Activated CD8-positive, alpha-beta T cell treated with anti-CD3 and anti-CD28 coated beads for 36 hours (primary cell): ENCODE measurements around the gene BCAS2. TPM values are rescaled to one million over a fixed set of nuclear protein-coding genes. Genes with fewer than 3 reads are reported as not detected.

Source experiments
- ATAC-seq: fragments of 200-7000 bp; cut with Tn5 transposase; one replicate; pipeline ENCODE4 v1.10.0; 2021; ENCODE audit warnings: mild to moderate bottlenecking, moderate library complexity
- CTCF ChIA-PET: fragments of 350-600 bp; sonication (Branson Sonifier 250); formaldehyde crosslinking; loops from one replicate; lab custom pipeline; 2021; ENCODE audit warnings: antibody characterized with exemption; lab: Charles Lee
- POLR2A ChIA-PET: fragments of 350-600 bp; sonication (Branson Sonifier 250); formaldehyde crosslinking; loops from one replicate; lab custom pipeline; 2021; ENCODE audit warnings: antibody characterized with exemption; lab: Charles Lee
- DNase-seq: peaks from one replicate; pipeline ENCODE4 v3.0.0-alpha.2; 2020
- H3K27ac Mint-ChIP-seq: one replicate; pipeline ENCODE4 v1.8.0; 2021; ENCODE audit warnings: mild to moderate bottlenecking, mixed read lengths
- H3K27me3 Mint-ChIP-seq: one replicate; pipeline ENCODE4 v1.8.0; 2021; ENCODE audit warnings: mixed read lengths
- H3K36me3 Mint-ChIP-seq: one replicate; pipeline ENCODE4 v1.8.0; 2021; ENCODE audit warnings: low read depth, mixed read lengths
- H3K4me1 Mint-ChIP-seq: one replicate; pipeline ENCODE4 v1.8.0; 2021; ENCODE audit warnings: low read depth, mixed read lengths
- H3K4me3 Mint-ChIP-seq: one replicate; pipeline ENCODE4 v1.8.0; 2021; ENCODE audit warnings: mild to moderate bottlenecking, moderate library complexity, mixed read lengths
- H3K9me3 Mint-ChIP-seq: one replicate; pipeline ENCODE4 v1.8.0; 2021; ENCODE audit warnings: mixed read lengths
- CTCF ChIP-seq: fragments of 200-600 bp; IDR thresholded peaks from one replicate; pipeline ENCODE4 v1.8.0; 2022; ENCODE audit warnings: antibody characterized with exemption, mild to moderate bottlenecking
- intact Hi-C: fragments of 100-400 bp; cut with micrococcal nuclease; formaldehyde crosslinking; loops from one replicate; pipeline ENCODE4 v1.10.0; 2022
- total RNA-seq, 2 experiments: library from RNA; stranded (reverse); gene quantifications; one replicate each; pipeline ENCODE4 v1.2.3, GENCODE V29; 2021

The BCAS2 gene
- total RNA-seq, 2 experiments from 2014 or later = 42.4 to 46.4 TPM

DNA sequence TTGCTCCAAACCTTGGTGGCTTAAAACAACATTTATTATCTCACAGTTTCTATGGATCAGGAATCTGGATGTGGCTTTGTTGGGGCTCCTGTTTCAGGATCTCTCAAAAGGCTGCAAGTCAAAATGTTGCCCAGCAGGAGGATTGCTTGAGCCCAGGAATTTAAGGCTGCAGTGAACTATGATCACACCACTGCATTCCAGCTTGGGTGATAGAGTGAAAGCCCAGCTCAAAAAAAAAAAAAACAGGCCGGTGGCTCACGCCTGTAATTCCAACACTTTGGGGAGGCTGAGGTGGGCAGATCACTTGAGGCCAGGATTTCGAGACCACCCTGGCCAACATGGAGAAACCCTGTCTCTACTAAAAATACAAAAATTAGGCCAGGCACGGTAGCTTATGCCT lies 30.0 kb downstream of the BCAS2 start:
- intact Hi-C loops = loop anchor here (10.0 kb wide), 1 partner anchor 207 kb away; no protein-coding TSS in a partner anchor
- Mint-ChIP-seq H3K27me3 (no peaks in the 10 kb centered on the region), H3K9me3 (no peaks in the 10 kb centered on the region), H3K4me1 (no peaks in the 10 kb centered on the region), H3K4me3 (no peak overlapping the region), H3K27ac (no peak overlapping the region), H3K36me3 (peaks cover 2% of the 10 kb centered on the region)
- no peak for DNase-seq
- ChIA-PET CTCF (no interaction called here), POLR2A (no interaction called here)
- TF ChIP-seq CTCF = no peak
- ATAC-seq = no peak

GRCh38 chr1:114550336-114550735 lies 31.1 kb downstream of the BCAS2 start:
- ChIA-PET CTCF (interaction anchor here (0.7 to 1.5 kb wide), 4 partner anchors 9 to 203 kb away, joined by 3 to 4 read pairs (median 3); partner anchors contain the start of gene TRIM33), POLR2A (no interaction called here)
- ATAC-seq (no peak), DNase-seq (no peak)
- peaks cover 2% of the 10 kb centered on the region for H3K36me3 Mint-ChIP-seq
- H3K9me3 Mint-ChIP-seq = no peaks in the 10 kb centered on the region
- no peaks in the 10 kb centered on the region for H3K27me3 Mint-ChIP-seq
- TF ChIP-seq CTCF = no peak
- no peaks in the 10 kb centered on the region for H3K4me1 Mint-ChIP-seq
- no peak overlapping the region for H3K4me3 Mint-ChIP-seq
- intact Hi-C loops = loop anchor here (10.0 kb wide), 1 partner anchor 206 kb away; no protein-coding TSS in a partner anchor
- H3K27ac Mint-ChIP-seq = no peak overlapping the region

- TF ChIP-seq CTCF = no peak
- Mint-ChIP-seq H3K27ac (no peak overlapping the region), H3K36me3 (peaks cover 2% of the 10 kb centered on the region), H3K9me3 (no peaks in the 10 kb centered on the region), H3K27me3 (no peaks in the 10 kb centered on the region), H3K4me1 (no peaks in the 10 kb centered on the region), H3K4me3 (no peak overlapping the region)
- CTCF ChIA-PET = interaction anchor here (0.6 to 1.5 kb wide), 3 partner anchors 10 to 202 kb away, joined by 3 to 4 read pairs (median 3); no protein-coding TSS in a partner anchor
- POLR2A ChIA-PET = no interaction called here
- ATAC-seq (no peak), DNase-seq (no peak)
- intact Hi-C loops = no loop called here
Measured at GRCh38 chr1:114549137-114549536, 32.3 kb downstream of the BCAS2 start.

DNA sequence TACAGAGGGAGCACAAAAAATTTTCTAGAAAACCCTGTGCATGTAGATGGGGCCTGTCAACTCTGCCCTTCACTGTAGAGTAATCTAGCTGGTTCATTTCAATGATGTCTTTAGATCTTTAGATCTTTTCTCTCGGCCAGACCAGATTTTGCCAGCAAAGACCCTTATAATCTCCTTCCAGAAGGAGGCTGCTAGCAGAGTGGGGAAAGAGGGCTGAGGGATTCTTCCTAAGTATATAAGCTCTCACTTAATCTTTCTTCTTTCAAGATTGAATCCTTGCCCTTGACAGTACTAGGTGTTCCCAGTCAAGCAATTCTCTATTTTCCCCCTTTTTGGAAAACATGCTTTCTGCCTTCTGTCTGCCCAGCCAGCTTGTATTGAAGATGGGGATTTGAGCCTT lies 34.3 kb downstream of the BCAS2 start:
- H3K4me3 Mint-ChIP-seq = no peak overlapping the region
- no peaks in the 10 kb centered on the region for H3K27me3 Mint-ChIP-seq
- CTCF ChIA-PET = interaction anchor here (1.2 kb wide), 1 partner anchor 200 kb away, joined by 5 read pairs; no protein-coding TSS in a partner anchor

More for the DNA sequence above, 34.3 kb downstream of the BCAS2 start:
- DNase-seq (no peak), ATAC-seq (no peak)
- intact Hi-C loops = no loop called here
- TF ChIP-seq CTCF = no peak
- POLR2A ChIA-PET = interaction anchor here (0.6 to 0.9 kb wide), 2 partner anchors 37 to 1351 kb away, joined by 3 read pairs; no protein-coding TSS in a partner anchor
- H3K9me3 Mint-ChIP-seq = no peaks in the 10 kb centered on the region
- no peak overlapping the region for H3K27ac Mint-ChIP-seq
- H3K36me3 Mint-ChIP-seq = no peaks in the 10 kb centered on the region
- H3K4me1 Mint-ChIP-seq = no peaks in the 10 kb centered on the region
